DOHH2 (cell line): ENCODE measurements around the gene THBS2.

Source experiments
- EZH2phosphoT487 ChIP-seq: fragments of 200-600 bp; sonication (generic); IDR thresholded peaks from 2 replicates; pipeline ENCODE4 v1.6.1; 2017; ENCODE audit warnings: borderline replicate concordance, mild to moderate bottlenecking, antibody characterized with exemption, low read length, moderate library complexity, mixed read lengths
- TF ChIP-seq, protein P1 (sequence below): fragments of 200-600 bp; sonication (generic); IDR thresholded peaks from one replicate; pipeline ENCODE4 v1.5.1; 2014; ENCODE audit warnings: antibody characterized with exemption, mild to moderate bottlenecking, low read depth, low read length; ENCODE audit not compliant: poor library complexity, severe bottlenecking

DNA sequence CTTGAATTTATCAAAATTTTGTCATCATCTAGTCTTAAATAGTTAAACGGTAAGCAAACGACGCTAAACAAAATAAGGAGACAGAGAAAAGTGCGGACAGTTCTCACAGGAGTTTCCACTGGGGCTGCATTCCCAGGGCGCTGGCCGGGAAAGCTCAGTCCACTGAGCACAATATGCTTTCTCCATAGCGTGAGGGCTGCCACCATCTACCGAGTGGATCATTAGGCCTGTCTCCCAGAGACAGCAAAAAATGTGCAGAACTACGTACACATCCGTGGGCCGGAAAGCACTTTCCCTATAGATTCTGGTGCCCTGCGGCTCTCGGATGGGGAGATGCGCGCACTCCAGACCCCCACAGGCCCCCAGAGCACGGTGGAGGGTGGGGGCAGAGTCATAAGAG is 84.9 kb downstream of the THBS2 start:
- TF ChIP-seq, protein P1, sequence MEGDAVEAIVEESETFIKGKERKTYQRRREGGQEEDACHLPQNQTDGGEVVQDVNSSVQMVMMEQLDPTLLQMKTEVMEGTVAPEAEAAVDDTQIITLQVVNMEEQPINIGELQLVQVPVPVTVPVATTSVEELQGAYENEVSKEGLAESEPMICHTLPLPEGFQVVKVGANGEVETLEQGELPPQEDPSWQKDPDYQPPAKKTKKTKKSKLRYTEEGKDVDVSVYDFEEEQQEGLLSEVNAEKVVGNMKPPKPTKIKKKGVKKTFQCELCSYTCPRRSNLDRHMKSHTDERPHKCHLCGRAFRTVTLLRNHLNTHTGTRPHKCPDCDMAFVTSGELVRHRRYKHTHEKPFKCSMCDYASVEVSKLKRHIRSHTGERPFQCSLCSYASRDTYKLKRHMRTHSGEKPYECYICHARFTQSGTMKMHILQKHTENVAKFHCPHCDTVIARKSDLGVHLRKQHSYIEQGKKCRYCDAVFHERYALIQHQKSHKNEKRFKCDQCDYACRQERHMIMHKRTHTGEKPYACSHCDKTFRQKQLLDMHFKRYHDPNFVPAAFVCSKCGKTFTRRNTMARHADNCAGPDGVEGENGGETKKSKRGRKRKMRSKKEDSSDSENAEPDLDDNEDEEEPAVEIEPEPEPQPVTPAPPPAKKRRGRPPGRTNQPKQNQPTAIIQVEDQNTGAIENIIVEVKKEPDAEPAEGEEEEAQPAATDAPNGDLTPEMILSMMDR: no peak
- no peak for TF ChIP-seq EZH2phosphoT487
